Measurements from ENCODE around the gene LAX1. TPM values are rescaled to one million over a fixed set of nuclear protein-coding genes. Genes with fewer than 3 reads are reported as not detected.
A peak's percentile ranks its signal among the peaks of the same experiment; 100 is the strongest.
"Not testable (repeated sequence)": the region's sequence is repeated elsewhere in the genome, so short reads cannot be mapped to it uniquely, and the experiment has no call there.

Gene LAX1
- polyA plus RNA-seq, 2 donors = 0.14 to 0.16 TPM

DNA sequence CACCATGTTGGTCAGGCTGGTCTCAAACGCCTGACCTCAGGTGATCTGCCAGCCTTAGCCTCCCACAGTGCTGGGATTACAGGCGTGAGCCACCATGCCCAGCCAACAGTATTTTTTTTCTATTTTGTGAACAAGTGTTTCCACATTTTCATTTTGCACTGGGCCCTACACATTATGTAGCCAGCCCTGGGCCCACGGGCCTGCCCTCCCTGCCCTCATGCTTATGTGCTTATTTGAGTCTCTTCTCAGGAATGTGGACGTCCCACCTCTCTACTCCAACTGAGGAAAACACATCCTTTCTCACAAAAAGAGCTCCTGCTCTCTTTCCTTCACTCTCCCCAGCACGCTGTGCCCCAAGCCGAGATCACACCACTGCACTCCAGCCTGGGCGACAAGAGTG lies 17.0 kb downstream of the LAX1 start:
- 89 to 91% methylated on average over 7 of the region's 7 CpGs for WGBS, 2 donors
- no peaks in the 10 kb centered on the region for H3K27me3 ChIP-seq (ENCODE audit: control insufficient read depth in 1 of 2, insufficient read depth in 2 of 2, low read length in 2 of 2)
- H3K9me3 ChIP-seq (ENCODE audit: control insufficient read depth in 2 of 2, insufficient read depth in 1 of 2, low read depth in 1 of 2, low read length in 1 of 2) = no peaks in the 10 kb centered on the region
- H3K36me3 ChIP-seq (ENCODE audit: control insufficient read depth in 2 of 2, insufficient read depth in 2 of 2, low read length in 1 of 2) = no peaks in the 10 kb centered on the region
- no peak overlapping the region for H3K4me3 ChIP-seq (ENCODE audit: low read depth in 1 of 2, low read length in 2 of 2)
- no peak overlapping the region for H3K27ac ChIP-seq (ENCODE audit: low read depth in 2 of 2, low read length in 1 of 2)
- H3K4me1 ChIP-seq (ENCODE audit: control insufficient read depth in 2 of 2, insufficient read depth in 2 of 2, low read length in 1 of 2) = no peaks in the 10 kb centered on the region

GRCh38 chr1:203789966-203790365 lies 25.0 kb downstream of the LAX1 start:
- H3K27me3 ChIP-seq (ENCODE audit: control insufficient read depth in 1 of 2, insufficient read depth in 2 of 2, low read length in 2 of 2) = no peaks in the 10 kb centered on the region
- H3K9me3 ChIP-seq (ENCODE audit: control insufficient read depth in 2 of 2, insufficient read depth in 1 of 2, low read depth in 1 of 2, low read length in 1 of 2) = no peaks in the 10 kb centered on the region
- no peak overlapping the region for H3K27ac ChIP-seq (ENCODE audit: low read depth in 2 of 2, low read length in 1 of 2)
- H3K4me3 ChIP-seq (ENCODE audit: low read depth in 1 of 2, low read length in 2 of 2) = no peak overlapping the region
- no peaks in the 10 kb centered on the region for H3K4me1 ChIP-seq (ENCODE audit: control insufficient read depth in 2 of 2, insufficient read depth in 2 of 2, low read length in 1 of 2)
- 86 to 88% methylated on average over 3 of the region's 3 CpGs for WGBS, 2 donors
- H3K36me3 ChIP-seq (ENCODE audit: control insufficient read depth in 2 of 2, insufficient read depth in 2 of 2, low read length in 1 of 2) = no peaks in the 10 kb centered on the region

- no peak overlapping the region for H3K4me3 ChIP-seq (ENCODE audit: low read depth in 1 of 2, low read length in 2 of 2)
- no peaks in the 10 kb centered on the region for H3K36me3 ChIP-seq (ENCODE audit: control insufficient read depth in 2 of 2, insufficient read depth in 2 of 2, low read length in 1 of 2)
- H3K4me1 ChIP-seq (ENCODE audit: control insufficient read depth in 2 of 2, insufficient read depth in 2 of 2, low read length in 1 of 2) = no peaks in the 10 kb centered on the region
- 79 to 81% methylated on average over 3 of the region's 3 CpGs for WGBS, 2 donors
- no peak overlapping the region for H3K27ac ChIP-seq (ENCODE audit: low read depth in 2 of 2, low read length in 1 of 2)
- no peaks in the 10 kb centered on the region for H3K9me3 ChIP-seq (ENCODE audit: control insufficient read depth in 2 of 2, insufficient read depth in 1 of 2, low read depth in 1 of 2, low read length in 1 of 2)
- no peaks in the 10 kb centered on the region for H3K27me3 ChIP-seq (ENCODE audit: control insufficient read depth in 1 of 2, insufficient read depth in 2 of 2, low read length in 2 of 2)
These were observed 26.5 kb downstream of the LAX1 start for GRCh38 chr1:203791498-203791897.

DNA sequence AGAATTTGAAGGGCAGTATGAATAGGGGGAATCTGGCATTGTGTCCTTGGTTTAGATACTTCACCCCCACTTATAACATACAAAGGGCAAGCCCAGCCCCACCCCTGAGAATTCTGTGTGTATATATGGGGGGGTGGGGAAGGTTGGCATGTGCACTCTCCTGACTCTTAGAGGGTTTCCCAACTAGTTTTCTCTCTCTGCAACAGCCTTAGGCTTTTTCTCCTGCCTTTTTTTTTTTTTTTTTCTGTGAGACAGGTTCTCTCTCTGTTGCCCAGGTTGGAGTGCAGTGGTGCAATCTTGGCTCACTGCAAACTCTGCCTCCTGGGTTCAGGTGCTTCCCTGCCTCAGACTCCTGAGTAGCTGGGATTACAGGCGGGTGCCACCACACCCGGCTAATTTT lies 27.5 kb downstream of the LAX1 start:
- no peak overlapping the region for H3K27ac ChIP-seq (ENCODE audit: low read depth in 2 of 2, low read length in 1 of 2)
- no peaks in the 10 kb centered on the region for H3K4me1 ChIP-seq (ENCODE audit: control insufficient read depth in 2 of 2, insufficient read depth in 2 of 2, low read length in 1 of 2)
- 70 to 81% methylated on average over 2 of the region's 2 CpGs for WGBS, 2 donors
- H3K27me3 ChIP-seq (ENCODE audit: control insufficient read depth in 1 of 2, insufficient read depth in 2 of 2, low read length in 2 of 2) = no peaks in the 10 kb centered on the region
- no peaks in the 10 kb centered on the region for H3K36me3 ChIP-seq (ENCODE audit: control insufficient read depth in 2 of 2, insufficient read depth in 2 of 2, low read length in 1 of 2)
- H3K9me3 ChIP-seq (ENCODE audit: control insufficient read depth in 2 of 2, insufficient read depth in 1 of 2, low read depth in 1 of 2, low read length in 1 of 2) = no peaks in the 10 kb centered on the region
- H3K4me3 ChIP-seq (ENCODE audit: low read depth in 1 of 2, low read length in 2 of 2) = no peak overlapping the region

DNA sequence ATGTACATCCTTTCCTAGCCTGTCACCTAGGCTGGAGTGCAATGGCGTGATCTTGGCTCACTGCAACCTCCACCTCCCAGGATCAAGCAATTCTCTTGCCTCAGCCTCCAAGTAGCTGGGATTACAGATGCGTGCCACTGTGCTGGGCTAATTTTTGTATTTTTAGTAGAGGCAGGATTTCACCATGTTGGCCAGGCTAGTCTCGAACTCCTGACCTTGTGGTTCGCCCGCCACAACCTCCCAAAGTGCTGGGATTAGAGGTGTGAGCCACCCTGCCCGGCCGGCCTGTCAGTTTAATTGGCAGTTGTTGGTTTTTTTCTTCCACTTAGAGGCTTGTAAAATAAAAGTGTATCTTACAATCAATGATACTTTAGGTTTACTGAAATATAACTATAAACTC lies 28.6 kb downstream of the LAX1 start:
- WGBS, 2 donors = 94 to 98% methylated on average over 7 of the region's 7 CpGs
- not testable (repeated sequence) for H3K27ac ChIP-seq (ENCODE audit: low read depth in 2 of 2, low read length in 1 of 2)

DNA sequence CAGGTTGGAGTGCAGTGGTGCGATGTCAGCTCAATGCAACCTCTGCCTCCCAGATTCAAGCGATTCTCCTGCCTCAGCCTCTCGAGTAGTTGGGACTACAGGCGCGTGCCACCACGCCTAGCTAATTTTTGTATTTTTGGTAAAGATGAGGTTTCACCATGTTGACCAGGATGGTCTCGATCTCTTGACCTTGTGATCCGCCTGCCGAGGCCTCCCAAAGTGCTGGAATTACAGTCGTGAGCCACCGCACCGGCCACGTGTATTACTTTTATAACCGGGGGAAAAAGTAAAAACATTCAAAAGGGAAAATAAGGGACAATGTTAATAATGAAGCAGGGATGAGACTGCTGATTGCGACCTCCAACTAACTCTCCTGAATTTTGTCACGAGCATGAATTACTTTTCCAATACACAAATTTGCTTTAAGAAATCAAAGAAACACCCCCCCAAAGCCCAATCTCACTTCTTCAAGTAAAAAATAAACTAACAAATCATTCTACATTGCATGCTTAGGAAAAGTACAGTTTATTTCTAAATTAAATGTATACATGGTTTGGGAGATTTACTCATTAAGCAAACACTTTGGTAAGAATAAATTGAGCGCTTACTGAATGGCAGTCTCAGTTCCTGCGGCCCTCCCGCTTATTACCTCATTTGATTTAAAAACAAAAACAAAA lies 29.9 kb downstream of the LAX1 start:
- H3K9me3 ChIP-seq (ENCODE audit: control insufficient read depth in 2 of 2, insufficient read depth in 1 of 2, low read depth in 1 of 2, low read length in 1 of 2) = no peaks in the 10 kb centered on the region
- H3K27me3 ChIP-seq (ENCODE audit: control insufficient read depth in 1 of 2, insufficient read depth in 2 of 2, low read length in 2 of 2) = no peaks in the 10 kb centered on the region
- WGBS, 2 donors = 72 to 77% methylated on average over 19 of the region's 19 CpGs
- H3K4me3 ChIP-seq (ENCODE audit: low read depth in 1 of 2, low read length in 2 of 2) = peak overlapping the region in 1 of 2 donors; percentile 93
- H3K36me3 ChIP-seq (ENCODE audit: control insufficient read depth in 2 of 2, insufficient read depth in 2 of 2, low read length in 1 of 2) = no peaks in the 10 kb centered on the region
- H3K4me1 ChIP-seq (ENCODE audit: control insufficient read depth in 2 of 2, insufficient read depth in 2 of 2, low read length in 1 of 2) = peaks cover 0 to 3% of the 10 kb centered on the region in 2 donors
- peak overlapping the region; percentile 90 to 92 for H3K27ac ChIP-seq (ENCODE audit: low read depth in 2 of 2, low read length in 1 of 2)

More for the DNA sequence above, 28.6 kb downstream of the LAX1 start:
- H3K27me3 ChIP-seq (ENCODE audit: control insufficient read depth in 1 of 2, insufficient read depth in 2 of 2, low read length in 2 of 2); H3K4me3 ChIP-seq (ENCODE audit: low read depth in 1 of 2, low read length in 2 of 2); H3K9me3 ChIP-seq (ENCODE audit: control insufficient read depth in 2 of 2, insufficient read depth in 1 of 2, low read depth in 1 of 2, low read length in 1 of 2); H3K4me1 ChIP-seq (ENCODE audit: control insufficient read depth in 2 of 2, insufficient read depth in 2 of 2, low read length in 1 of 2); H3K36me3 ChIP-seq (ENCODE audit: control insufficient read depth in 2 of 2, insufficient read depth in 2 of 2, low read length in 1 of 2): not testable (repeated sequence)

DNA sequence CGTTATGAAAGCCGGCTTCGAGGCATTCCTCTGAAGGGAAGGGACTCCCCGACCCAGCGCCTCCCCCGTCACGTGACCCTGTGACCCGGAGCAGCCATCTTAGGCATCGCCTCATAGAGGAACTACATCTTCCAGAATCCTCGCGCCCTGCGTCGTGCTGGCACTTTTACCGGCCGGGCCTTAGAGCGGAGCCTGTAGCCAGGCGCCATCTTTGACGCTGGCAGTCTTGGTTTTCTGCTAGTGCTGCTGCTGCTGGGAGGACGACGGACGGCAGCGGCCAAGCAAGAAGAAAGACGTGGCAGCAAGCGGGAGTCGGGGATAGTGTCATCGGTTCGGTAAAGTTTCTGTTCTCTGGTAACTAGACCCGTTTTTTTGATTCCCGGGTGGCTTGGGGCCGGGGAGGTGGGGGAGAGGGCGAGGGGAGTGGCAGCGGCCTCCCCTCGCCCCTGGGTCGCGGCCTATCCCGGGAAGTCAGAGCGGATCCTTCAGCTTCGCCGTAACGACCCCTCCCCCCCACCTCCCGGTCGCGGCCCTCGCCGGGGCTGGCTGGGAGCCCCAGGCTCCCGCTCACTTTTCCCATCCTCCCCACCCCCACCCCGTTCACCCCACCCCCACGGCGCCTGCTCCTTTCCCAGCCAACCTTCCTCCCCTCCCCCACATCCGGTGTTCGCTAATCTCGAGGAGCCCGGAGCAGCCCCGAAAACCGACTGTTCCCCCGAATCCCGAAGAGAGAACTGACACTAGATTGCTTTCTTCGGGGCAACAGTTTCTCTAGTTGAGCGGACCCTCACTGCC lies 30.7 kb downstream of the LAX1 start, which contains the start of the genes ZBED6 and ZC3H11A:
TSS of gene ZBED6 (plus strand) at position 183 of the 795 bp plus-strand sequence. CDS start 1,900 bp downstream, outside the sequence.
TSS of gene ZC3H11A (plus strand) at position 183 of the 795 bp plus-strand sequence. CDS start 21,448 bp downstream, outside the sequence.
- Histone ChIP-seq H3K27me3 (ENCODE audit: control insufficient read depth in 1 of 2, insufficient read depth in 2 of 2, low read length in 2 of 2) (no peaks in the 10 kb centered on the region), H3K36me3 (ENCODE audit: control insufficient read depth in 2 of 2, insufficient read depth in 2 of 2, low read length in 1 of 2) (no peaks in the 10 kb centered on the region), H3K4me1 (ENCODE audit: control insufficient read depth in 2 of 2, insufficient read depth in 2 of 2, low read length in 1 of 2) (peaks cover 0 to 3% of the 10 kb centered on the region in 2 donors), H3K9me3 (ENCODE audit: control insufficient read depth in 2 of 2, insufficient read depth in 1 of 2, low read depth in 1 of 2, low read length in 1 of 2) (no peaks in the 10 kb centered on the region), H3K4me3 (ENCODE audit: low read depth in 1 of 2, low read length in 2 of 2) (peak within 1 kb of the TSS; percentile 63 to 93), H3K27ac (ENCODE audit: low read depth in 2 of 2, low read length in 1 of 2) (peak within 1 kb of the TSS; percentile 90 to 92)
- 0 to 1% methylated on average over 50 to 59 of the region's 59 CpGs for WGBS, 2 donors

- Histone ChIP-seq H3K4me1 (ENCODE audit: control insufficient read depth in 2 of 2, insufficient read depth in 2 of 2, low read length in 1 of 2) (peaks cover 0 to 3% of the 10 kb centered on the region in 2 donors), H3K4me3 (ENCODE audit: low read depth in 1 of 2, low read length in 2 of 2) (peak overlapping the region; percentile 63 to 93), H3K27me3 (ENCODE audit: control insufficient read depth in 1 of 2, insufficient read depth in 2 of 2, low read length in 2 of 2) (no peaks in the 10 kb centered on the region), H3K9me3 (ENCODE audit: control insufficient read depth in 2 of 2, insufficient read depth in 1 of 2, low read depth in 1 of 2, low read length in 1 of 2) (no peaks in the 10 kb centered on the region), H3K36me3 (ENCODE audit: control insufficient read depth in 2 of 2, insufficient read depth in 2 of 2, low read length in 1 of 2) (no peaks in the 10 kb centered on the region), H3K27ac (ENCODE audit: low read depth in 2 of 2, low read length in 1 of 2) (peak overlapping the region; percentile 90 to 92)
- 0% methylated on average over 12 of the region's 12 CpGs for WGBS, 2 donors
These were observed 31.2 kb downstream of the LAX1 start for GRCh38 chr1:203796236-203796605.

- H3K4me1 ChIP-seq (ENCODE audit: control insufficient read depth in 2 of 2, insufficient read depth in 2 of 2, low read length in 1 of 2) = peaks cover 0 to 3% of the 10 kb centered on the region in 2 donors
- peak overlapping the region in 1 of 2 donors; percentile 22 for H3K27ac ChIP-seq (ENCODE audit: low read depth in 2 of 2, low read length in 1 of 2)
- H3K4me3 ChIP-seq (ENCODE audit: low read depth in 1 of 2, low read length in 2 of 2) = peak overlapping the region in 1 of 2 donors; percentile 93
- WGBS, 2 donors = 62 to 64% methylated on average over 2 of the region's 2 CpGs
- no peaks in the 10 kb centered on the region for H3K36me3 ChIP-seq (ENCODE audit: control insufficient read depth in 2 of 2, insufficient read depth in 2 of 2, low read length in 1 of 2)
- no peaks in the 10 kb centered on the region for H3K9me3 ChIP-seq (ENCODE audit: control insufficient read depth in 2 of 2, insufficient read depth in 1 of 2, low read depth in 1 of 2, low read length in 1 of 2)
- no peaks in the 10 kb centered on the region for H3K27me3 ChIP-seq (ENCODE audit: control insufficient read depth in 1 of 2, insufficient read depth in 2 of 2, low read length in 2 of 2)
These were observed 32.2 kb downstream of the LAX1 start for GRCh38 chr1:203797216-203797615.
